ENCODE data around the gene SMIM7.

The SMIM7 gene

GRCh38 chr19:16620018-16620417, 39.9 kb downstream of the SMIM7 start:
- no peak for FAIRE-seq

GRCh38 chr19:16619457-16619856, 40.5 kb downstream of the SMIM7 start:
- FAIRE-seq, result no peak

- no peak for FAIRE-seq
Observed at GRCh38 chr19:16618248-16618647, 41.7 kb downstream of the SMIM7 start.

- no peak for FAIRE-seq
Observed at GRCh38 chr19:16615808-16616207, 44.1 kb downstream of the SMIM7 start.

- no peak for FAIRE-seq
Observed at GRCh38 chr19:16614941-16615340, 45.0 kb downstream of the SMIM7 start.

GRCh38 chr19:16613841-16614240, 46.1 kb downstream of the SMIM7 start:
- FAIRE-seq, result no peak

GRCh38 chr19:16612636-16613035, 47.3 kb downstream of the SMIM7 start:
- FAIRE-seq, result no peak

GRCh38 chr19:16611121-16611520, 48.8 kb downstream of the SMIM7 start:
- no peak for FAIRE-seq

- no peak for FAIRE-seq
Observed at GRCh38 chr19:16609511-16610200, 50.3 kb downstream of the SMIM7 start.

GRCh38 chr19:16608290-16608739, 51.6 kb downstream of the SMIM7 start:
- FAIRE-seq, result no peak

- no peak for FAIRE-seq
Observed at GRCh38 chr19:16607819-16608218, 52.1 kb downstream of the SMIM7 start.

GRCh38 chr19:16605553-16605994, 54.4 kb downstream of the SMIM7 start:
- FAIRE-seq, result no peak

- no peak for FAIRE-seq
Observed at GRCh38 chr19:16605115-16605514, 54.8 kb downstream of the SMIM7 start.

- no peak for FAIRE-seq
Observed at GRCh38 chr19:16604615-16605014, 55.3 kb downstream of the SMIM7 start.

- no peak for FAIRE-seq
Observed at GRCh38 chr19:16603090-16603489, 56.9 kb downstream of the SMIM7 start.

GRCh38 chr19:16601378-16602052, 58.4 kb downstream of the SMIM7 start:
- FAIRE-seq, result no peak

- no peak for FAIRE-seq
Observed at GRCh38 chr19:16600824-16601223, 59.1 kb downstream of the SMIM7 start.

- FAIRE-seq, result no peak
Observed at GRCh38 chr19:16599655-16600346, 60.1 kb downstream of the SMIM7 start.

- no peak for FAIRE-seq
Observed at GRCh38 chr19:16598848-16599247, 61.1 kb downstream of the SMIM7 start.

- FAIRE-seq, result no peak
Observed at GRCh38 chr19:16596399-16596798, 63.5 kb downstream of the SMIM7 start.

Measured in TTC549 (cell line).